Stimulated activated CD8-positive, alpha-beta memory T cell treated with anti-CD3 and anti-CD28 coated beads, Interleukin-4, amount 100 ng/mL, for 1 hour (primary cell): ENCODE data around the gene KIAA0825.

Source experiments
- DNase-seq, 2 donors: peaks; one replicate each; pipeline ENCODE4 v3.0.0-alpha.2; 2020; ENCODE audit warnings: low read depth in 2 of 2, low spot score in 1 of 2

Gene KIAA0825, protein sequence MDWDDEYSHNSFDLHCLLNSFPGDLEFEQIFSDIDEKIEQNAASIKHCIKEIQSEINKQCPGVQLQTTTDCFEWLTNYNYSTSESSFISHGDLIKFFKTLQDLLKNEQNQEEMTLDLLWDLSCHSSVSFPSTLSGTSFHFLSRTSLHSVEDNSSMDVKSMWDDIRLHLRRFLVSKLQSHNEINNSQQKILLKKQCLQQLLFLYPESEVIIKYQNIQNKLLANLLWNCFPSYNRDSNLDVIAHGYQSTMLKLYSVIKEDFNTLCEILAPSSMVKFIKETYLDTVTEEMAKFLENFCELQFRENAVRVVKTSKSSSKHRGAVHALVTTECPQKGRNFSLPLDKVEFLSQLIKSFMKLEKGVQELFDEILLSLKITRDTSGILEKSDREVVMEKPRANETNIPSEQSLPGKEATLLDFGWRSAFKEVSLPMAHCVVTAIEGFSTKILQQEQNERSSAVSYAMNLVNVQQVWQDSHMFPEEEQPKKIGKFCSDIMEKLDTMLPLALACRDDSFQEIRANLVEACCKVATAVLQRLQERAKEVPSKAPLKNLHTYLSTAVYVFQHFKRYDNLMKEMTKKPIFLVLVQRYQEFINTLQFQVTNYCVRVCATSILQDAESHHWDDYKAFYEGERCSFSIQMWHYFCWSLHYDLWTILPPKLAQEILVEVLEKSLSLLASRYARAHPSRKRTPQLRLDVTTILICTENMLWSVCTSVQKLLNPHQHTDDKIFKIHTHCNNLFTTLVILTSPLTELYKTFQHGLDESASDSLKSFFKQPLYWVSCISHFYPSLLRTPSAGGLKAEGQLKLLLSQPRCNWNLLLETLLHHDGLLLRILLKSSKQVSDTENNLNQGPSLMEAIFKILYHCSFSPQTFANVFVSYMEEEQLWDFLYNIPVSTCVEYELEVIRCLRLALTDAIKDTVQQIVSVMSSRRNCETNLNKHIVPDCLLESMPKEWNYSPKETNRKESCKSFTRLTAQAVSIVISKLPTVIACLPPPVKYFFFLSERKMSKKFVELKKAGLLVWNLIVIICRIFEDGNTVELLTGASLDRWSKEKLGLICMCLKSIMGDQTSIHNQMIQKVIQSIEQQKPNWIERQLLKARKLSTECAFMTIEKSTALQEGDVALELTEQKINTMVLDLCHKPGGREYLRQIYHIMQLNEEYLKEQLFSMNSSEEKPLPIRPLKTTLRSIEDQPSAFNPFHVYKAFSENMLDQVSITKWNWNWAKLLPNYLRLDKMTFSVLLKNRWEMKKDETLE (N-terminal part only)

DNA sequence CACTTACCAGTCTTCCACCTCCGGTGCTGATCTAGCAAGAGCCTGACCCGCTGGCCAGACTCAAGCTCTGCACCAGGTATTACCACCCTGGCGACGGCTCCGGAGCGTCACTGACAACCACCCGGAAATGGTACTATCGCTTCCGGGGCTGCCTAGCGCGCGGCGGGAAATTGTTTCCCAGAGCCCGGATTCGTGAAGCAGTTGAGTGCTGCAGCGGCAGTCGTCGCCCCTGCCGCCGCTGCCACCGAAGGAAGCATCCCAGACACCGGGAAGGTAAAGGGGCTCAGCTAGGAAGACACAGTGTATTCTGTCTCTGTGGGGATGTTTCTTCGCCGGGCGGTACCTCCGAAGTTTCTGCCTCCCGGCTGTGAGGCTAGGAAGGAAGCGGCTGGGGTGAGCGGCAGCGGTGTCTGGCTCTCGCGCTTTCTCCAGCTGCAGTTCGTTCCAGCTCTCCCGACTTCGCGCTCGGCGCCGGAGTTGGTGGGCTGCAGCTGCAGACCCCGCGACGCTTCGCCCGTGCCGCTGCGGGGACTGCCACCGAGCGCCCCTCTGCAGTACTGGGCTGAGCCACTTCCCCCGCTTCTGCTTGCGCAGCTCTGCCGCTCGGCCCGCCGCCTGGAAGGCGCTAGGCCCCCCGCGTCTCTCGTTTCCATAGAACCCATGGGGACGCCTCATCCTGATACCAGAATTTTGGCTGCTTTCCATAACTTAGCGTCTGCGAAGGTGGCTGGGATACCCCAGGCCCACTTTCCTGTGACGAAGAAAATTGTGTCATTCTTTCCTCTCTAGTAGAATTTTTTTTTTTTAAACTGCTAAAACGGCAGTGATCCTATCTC lies at the start of gene KIAA0825, which contains the start of gene SLF1:
KIAA0825 (minus strand) TSS at position 112 of the 836 bp plus-strand sequence. CDS start 81,478 bp downstream, outside the sequence.
SLF1 (plus strand) TSS at position 177 of the 836 bp plus-strand sequence. CDS start 10,142 bp downstream, outside the sequence.
- peak; percentile 69 to 71 for DNase-seq

DNA sequence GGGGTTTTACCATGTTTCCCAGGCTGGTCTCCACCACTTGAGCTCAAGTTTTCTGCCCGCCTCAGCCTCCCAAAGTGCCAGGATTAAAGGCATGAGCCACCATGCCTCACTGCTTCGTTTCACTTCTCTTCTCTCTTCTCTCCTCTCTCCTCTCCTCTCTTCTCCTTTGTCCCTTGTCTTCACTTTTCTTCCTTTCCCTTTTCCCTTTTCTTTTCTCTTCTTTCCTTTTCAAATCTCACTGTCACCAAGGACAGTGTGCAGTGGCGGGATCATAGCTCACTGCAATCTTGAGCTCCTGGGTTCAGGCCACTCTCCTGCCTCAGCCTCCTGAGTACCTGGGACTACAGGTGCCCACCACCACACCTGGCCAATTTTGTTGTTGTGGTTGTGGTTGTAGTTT lies 49.5 kb upstream of the KIAA0825 start:
- DNase-seq = no peak

DNA sequence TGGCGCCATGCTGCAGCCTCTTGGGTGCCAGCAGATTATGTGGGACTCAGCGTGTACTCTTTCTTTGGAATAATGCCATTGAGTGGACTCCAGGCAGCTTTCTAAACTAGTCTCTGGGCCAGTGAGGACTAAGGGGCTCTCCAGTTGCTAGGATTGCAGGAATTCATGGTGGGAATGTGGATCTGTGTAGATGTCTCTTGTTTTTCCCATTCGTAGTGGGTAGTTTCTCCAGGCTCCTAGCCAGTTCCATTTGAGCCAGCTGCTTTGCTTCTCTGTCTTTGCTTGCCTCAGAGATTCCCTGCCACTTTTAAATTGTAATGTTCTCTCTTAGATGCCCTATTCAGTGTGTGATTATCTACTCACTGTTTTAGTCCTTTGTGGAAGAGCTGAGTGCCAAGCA lies 42.7 kb upstream of the KIAA0825 start:
- DNase-seq = no peak

DNA sequence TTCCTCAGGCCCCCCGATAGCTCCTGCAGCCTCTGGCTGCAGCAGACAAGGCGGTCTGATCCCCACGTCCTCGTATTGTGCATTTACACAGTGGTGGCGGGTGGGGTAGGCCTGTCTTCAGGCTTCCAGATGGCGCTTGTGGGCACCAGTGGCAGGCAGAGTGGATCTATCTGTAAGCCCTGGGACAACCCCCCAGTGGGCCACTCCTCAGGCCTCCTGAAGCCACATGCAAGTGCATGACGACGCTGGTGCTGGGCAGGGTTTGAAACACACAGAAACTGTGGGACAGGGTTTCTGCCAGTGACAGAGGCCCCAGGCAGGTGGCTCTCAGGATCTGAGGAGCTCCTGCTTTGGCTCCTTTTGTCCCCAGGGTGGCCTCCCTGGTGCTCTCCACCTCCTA lies 42.1 kb upstream of the KIAA0825 start:
- DNase-seq = no peak

DNA sequence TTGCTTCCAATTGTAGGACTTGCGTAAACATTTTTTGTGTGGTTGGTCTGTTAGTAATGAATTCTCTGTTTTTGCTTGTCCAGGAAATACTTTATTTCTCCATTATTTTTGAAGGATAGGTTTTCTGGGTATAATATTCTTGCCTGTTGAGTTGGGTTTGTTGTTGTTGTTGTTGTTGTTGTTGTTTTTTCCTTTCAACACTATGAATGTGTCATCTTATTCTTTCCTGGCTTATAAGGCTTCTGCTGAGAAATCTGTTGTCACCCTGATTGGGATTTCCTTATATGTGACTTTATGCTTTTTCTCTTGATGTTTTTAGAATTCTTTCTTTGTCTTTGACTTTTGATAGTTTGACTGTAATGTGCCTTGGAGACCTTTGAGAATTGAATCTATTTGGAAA lies 39.9 kb upstream of the KIAA0825 start:
- no peak for DNase-seq

DNA sequence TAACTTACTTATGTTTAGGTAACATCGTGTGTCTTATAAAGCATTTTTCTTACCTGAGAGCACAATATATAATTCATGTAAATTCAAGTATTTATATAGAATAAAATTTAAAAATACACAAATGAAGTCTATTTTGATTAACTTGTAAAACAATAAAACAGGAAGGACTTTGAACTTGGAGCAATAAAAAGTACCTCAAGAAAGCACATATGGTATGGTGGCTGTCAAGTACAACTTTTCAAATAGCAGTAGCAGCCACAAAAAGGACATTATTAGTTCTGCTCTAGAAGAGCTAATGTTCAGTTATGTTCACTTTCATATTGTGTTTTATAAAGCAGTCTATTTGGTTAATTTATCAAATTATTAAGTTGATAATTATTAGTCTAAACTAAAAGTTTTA lies 31.5 kb upstream of the KIAA0825 start:
- no peak for DNase-seq

DNA sequence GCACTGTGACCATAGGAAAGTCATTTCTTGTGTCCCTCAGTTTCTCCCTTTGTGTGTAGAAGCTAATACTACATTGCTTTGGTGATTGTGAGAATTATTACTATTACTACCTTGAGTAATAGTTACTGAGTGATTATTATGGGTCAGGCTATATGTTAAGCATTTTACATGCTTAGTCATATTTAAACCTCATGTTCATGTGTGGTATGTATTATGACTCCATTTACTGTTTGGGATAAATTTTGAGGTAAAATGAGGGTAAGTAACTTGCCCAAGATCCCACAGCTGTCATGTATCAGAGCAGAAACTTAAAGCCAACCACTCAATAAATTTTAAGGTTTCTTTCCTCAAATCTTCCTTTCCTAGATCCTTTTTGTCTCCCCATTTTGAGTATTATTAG lies 28.4 kb upstream of the KIAA0825 start:
- DNase-seq = no peak

DNA sequence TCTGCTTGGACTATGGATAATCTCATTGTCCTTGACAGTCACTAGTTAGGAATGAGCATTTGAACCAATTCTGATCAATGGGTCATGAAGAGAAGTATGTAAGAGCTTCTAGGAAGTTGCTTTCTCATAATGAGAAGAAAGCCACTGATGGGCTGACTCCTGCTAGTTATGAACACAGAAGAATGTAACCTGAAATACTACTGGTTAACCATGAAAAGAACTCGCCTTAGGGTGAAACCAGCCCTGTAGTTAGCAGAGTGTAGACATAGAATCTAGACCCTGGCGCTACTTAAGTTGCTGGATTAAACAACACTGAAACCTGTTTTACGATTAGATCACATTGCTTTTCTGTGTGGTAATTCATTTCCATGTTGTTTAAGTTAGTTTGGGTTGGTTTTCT lies 26.6 kb upstream of the KIAA0825 start:
- no peak for DNase-seq

DNA sequence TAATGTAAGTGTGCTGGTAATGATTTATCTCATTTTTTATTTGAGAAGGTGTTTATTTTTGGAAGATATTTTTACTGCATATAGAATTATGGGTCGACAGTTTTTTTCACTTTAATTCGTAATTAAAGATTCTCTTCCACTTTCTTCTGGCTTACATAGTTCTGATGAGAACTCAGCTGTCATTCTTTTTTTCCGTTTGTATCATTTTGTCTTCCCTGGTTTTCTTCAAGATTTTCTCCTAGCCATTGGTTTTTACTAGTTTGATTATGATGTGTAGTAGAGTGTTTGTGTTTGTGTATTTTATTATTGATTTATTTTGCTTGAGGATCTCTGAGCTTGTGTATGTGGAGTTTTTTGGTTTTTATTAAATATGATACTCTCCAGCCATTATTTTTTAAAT lies 21.8 kb upstream of the KIAA0825 start:
- no peak for DNase-seq

DNA sequence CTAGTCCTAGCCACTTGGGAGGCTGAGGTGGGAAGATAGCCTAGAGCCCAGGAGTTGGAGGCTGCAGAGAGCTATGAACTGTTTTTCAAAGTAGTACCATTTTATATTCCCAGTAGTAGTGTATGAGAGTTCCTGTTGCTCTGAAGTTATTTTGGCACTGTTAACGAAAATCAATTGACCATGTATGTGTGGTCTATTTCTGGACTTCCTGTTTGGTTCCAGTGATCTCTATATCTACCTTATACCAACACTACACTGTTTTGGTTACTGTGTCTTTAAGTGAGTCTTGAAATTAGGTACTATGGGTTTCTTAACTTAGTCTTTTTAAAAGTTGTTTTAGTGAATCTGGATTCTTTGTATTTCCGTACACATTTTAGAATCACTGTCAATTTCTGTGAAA lies 13.6 kb upstream of the KIAA0825 start:
- DNase-seq = no peak

DNA sequence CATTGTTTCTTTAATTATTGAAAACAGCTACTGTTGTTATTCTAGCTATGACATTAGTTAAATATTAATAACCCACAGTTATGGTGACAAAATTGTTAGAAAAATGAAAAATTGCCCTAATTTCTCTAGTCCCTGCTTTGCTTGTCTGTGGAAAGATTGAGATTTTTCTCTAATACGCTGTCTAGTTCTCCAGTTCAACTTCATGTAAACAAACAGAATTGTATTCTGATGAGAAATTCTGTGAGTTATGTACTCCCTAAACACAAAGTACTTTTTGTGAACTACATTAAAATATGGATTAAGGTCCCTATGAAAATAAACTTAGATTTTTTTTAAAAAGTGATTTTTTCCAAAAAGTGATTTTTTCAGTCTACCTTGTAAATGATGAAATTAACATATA lies 8.8 kb upstream of the KIAA0825 start:
- DNase-seq = no peak

DNA sequence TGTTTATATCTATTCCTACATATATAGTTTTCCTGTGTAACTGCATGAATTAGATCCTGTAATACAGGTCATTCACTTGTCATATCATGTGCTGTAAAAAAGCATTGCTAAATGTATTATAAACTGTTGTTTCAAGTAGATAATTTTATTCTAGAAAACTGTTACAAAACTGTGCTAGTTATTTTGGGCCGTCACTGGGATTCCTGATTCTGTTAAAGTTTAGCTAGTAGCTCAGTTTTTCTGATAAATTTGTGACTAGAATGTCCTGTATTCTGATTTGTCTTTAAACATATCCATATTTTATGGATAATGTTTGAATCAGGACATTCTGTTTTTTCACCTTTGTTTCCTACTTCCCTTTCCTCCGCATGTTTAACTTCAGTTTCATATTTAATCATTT lies 5.5 kb upstream of the KIAA0825 start:
- no peak for DNase-seq

DNA sequence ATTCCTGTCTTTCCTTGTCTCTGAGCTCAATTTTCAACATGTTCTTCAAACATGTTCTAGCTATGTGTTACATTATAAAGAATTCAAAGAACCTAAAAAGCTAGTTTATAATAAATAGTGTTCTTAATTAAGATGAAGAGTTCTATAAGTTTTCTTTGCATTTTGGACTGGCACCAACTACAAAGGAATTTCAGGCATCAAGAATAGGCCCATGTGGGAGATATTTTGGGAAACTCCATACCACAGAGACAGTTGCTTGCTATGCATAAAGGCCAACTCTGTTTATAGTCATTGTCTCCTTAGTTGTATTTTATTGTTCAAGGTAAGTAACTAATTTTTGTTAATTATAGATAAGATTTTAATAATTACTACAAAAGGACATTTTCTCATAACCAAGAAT lies 4.6 kb upstream of the KIAA0825 start:
- DNase-seq = no peak

DNA sequence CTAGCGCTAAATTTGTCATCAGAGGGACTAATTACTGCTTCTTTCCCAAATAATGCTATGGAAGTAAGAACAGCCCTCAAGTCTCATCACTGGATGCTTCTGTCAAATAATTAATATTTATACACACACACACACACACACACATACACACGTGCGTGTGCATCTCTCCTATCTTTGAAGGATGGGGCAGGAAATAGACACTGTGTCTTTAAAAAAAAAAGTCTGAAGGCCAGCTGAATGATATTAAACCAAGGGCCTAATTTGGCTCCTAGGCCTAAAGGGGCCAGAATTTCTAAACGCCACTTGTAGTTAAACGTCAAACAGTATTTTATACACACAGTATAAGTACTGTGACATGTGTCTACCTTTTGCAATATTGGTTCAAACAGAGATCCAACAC lies 3.4 kb upstream of the KIAA0825 start:
- DNase-seq = no peak

DNA sequence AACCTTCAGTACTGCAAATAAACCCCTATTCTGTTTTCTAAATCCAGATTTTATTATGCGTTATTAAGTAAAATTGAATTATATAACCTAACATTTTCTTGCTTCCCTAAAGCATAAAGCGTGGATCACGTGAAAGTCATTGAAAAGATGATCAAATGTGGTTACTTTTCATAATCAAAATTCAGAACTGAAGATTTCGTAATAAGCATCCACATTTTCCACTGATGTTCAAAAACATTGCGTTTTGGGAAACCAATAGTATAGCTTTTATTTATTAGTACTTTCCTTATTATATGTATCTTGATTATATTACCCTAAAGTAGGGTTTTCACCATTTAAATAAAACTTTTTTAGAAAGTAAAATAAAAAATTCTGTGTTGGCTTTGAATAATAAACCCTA lies 1.9 kb upstream of the KIAA0825 start:
- no peak for DNase-seq

DNA sequence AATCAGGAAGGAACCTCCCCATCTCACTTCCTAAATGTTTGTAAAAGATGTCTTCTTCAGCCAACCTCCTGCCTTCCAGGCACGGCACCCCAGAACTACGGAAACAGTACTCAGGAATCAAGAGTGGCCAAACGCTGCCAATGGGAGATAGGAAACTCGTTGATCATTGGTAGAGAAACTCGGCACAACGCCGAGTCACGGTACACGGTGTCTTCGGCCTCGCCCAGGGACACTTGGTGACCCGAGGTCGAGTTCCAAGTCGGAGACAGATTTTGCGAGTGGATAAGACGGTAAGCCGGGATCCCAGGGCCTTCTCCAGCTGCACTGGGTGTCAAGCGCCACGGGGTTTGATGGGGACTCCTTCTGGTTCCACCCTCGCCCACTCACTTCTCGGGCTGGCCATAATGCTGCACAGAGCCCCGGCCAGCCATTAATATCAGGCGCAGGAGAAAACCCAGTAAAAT lies 343 bp downstream of the KIAA0825 start:
- DNase-seq = peak in 1 of 2 donors; percentile 3

DNA sequence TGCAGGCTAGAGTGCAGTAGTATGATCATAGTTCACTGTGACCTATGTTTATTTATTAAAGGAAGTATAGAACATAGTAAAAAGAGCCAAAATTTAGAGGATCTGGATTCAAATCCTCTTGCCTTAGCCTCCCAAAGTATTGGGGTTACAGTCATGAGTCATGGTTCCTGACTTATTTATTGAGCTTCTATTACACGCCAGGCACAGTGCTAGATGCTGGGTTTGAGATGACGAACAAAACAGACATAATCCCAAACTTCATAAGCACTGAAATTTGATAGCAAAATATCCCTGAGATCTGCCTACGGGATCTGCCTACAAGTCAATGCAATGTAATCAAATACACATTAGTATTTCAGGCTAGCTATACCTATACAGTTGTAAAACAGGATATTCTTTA lies 2.5 kb downstream of the KIAA0825 start:
- no peak for DNase-seq

DNA sequence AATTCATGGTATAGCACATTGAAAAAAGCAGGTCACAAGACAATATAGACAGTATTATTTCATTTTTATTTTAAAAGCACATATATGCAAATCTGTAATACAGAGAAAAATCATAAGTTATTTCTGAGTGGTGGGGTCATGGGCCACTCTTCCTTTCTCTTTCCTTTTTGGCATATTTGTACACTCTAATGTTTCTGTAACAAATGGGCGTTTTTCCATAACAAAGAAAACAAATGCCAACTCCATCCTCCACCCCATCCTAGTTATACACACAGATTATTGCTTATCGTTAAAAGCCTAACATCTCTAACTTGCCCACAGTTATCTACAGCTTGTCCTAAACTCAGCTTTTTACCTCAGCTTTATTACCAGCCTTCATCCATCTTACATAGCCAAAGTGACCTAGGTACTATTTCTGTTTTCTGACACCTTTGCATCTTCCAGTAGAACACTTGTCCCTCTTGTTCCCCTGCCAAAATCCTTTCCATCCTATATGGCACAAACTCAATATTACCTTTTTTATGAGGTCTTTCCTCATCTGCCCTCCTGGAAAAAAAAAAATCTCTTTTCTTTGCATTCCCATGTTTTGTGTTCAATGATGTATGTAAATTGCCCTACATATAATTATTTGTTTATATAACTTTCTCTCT lies 4.1 kb downstream of the KIAA0825 start:
- DNase-seq = no peak

DNA sequence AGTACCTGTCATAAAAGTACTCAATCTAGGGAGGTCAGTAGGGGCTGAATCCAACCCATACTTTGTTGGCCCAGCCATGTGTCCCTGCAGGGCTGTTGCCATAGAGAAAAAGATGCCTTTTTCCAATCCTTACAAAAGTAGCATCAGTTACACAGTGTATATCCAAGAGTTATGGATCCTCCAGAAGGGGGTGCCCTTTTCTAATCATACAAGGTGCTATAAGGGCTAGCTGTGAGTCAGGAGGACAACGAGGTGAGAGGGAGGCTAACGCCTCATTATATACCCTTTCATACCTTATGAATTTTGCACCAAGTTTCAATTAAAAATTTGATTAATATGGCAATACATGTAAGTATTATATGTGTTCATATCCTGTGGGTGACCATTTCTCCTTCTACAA lies 4.8 kb downstream of the KIAA0825 start:
- DNase-seq = no peak

DNA sequence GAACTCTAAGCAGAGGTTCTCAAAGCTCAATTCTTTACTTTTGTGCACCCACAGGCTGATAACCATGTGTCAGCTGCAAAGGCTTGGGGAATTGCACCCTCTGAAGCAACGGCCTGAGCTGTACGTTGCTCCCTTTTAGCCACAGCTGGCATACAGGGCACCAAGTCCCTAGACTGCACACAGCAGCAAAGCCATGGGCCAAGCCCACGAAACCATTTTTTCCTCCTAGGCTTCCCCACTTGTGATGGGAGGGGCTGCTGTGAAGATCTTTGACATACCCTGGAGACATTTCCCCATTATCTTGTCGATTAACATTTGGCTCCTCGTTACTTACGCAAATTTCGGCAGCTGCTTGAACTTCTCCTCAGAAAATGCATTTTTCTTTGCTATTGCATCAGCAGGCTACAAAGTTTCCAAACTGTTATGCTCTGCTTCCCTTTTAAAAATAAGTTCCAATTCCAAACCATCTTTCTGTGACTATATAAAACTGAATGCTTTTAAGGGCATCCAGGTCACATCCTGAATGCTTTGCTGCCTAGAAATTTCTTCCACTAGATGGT lies 23.0 kb downstream of the KIAA0825 start:
- DNase-seq = no peak
